BJ (cell line): ENCODE measurements around the gene MCIDAS. TPM values are rescaled to one million over a fixed set of nuclear protein-coding genes. Genes with fewer than 3 reads are reported as not detected.

Experiments used
- CTCF ChIA-PET: fragments of 350-600 bp; formaldehyde crosslinking; extraction: SDS; loops from one replicate; lab custom pipeline; 2021; ENCODE audit warnings: antibody characterized with exemption, inconsistent platforms; lab: Yijun Ruan, JAX
- POLR2A ChIA-PET: fragments of 300-600 bp; sonication (Branson Sonifier 250); formaldehyde crosslinking; extraction: SDS; loops from one replicate; lab custom pipeline; 2021; ENCODE audit warnings: antibody characterized with exemption; lab: Charles Lee
- DNase-seq: peaks from one replicate; pipeline ENCODE4 v3.0.0-alpha.2; 2011; ENCODE audit warnings: low read depth
- H3K27me3 ChIP-seq: 2 replicates; pipeline ENCODE4 v1.6.0; 2011; ENCODE audit warnings: low read length; ENCODE audit not compliant: control insufficient read depth, insufficient read depth
- H3K36me3 ChIP-seq: 2 replicates; pipeline ENCODE4 v1.5.1; 2011; ENCODE audit warnings: low read length; ENCODE audit not compliant: control insufficient read depth, insufficient read depth
- H3K4me3 ChIP-seq: 2 replicates; pipeline ENCODE4 v1.5.1; 2011; ENCODE audit warnings: low read depth, mild to moderate bottlenecking, control low read depth, low read length
- CTCF ChIP-seq: IDR thresholded peaks from 2 replicates; pipeline ENCODE4 v1.5.1; 2011; ENCODE audit warnings: low read depth, mild to moderate bottlenecking, control low read depth, inconsistent platforms, low read length, moderate library complexity; ENCODE audit not compliant: insufficient read depth
- polyA minus RNA-seq: library from RNA; depleted of rRNA, polyadenylated mRNA; stranded (reverse); fragments of >200 nt; gene quantifications from 2 replicates; pipeline ENCODE4 v1.2.3, GENCODE V29; 2011; rRNA and poly(A)+ RNA removed
- polyA plus RNA-seq: library from polyadenylated mRNA; depleted of rRNA; stranded (reverse); fragments of >200 nt; gene quantifications from 2 replicates; pipeline ENCODE4 v1.2.3, GENCODE V29; 2011; rRNA removed

MCIDAS gene
- polyA plus RNA-seq = 0.04 TPM in 1 of 2 replicates, not detected in the other
- not detected in 2 replicates for polyA minus RNA-seq

DNA sequence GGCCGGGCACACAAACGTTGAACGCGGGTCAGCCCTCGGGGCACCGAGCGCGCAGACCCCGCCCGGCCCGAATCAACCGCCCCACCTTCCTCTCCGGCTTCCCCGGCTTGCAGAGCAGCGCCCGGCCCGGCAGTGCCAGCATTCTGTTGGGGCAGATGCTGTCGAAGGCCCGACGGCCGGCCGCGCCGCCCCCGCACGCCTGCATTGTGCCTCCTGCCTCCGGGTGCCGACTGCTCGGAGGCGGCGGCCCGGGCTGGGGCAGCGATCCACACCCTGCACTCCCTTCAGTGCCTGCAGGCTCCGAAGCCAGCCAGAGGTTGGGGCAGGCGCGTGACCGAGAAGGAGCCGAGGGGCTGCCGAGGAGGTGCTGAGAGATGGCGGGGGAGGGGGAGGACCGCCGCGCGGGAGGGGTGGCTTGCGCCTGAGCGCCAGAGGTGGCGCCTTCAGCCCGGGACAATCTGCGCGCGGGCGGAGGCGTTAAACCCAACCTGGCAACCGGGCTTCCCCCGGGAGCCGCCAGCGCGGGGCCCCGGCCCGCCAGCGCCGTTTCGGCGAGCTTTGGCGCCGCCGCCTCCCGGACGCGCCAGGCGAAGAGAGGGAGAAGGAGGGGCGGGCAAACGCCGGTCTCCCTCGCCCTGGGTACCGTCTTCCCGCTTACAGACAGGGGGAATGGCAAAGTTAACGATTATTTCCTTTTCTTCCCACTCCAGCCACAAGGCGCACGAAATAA is at the start of gene MCIDAS:
MCIDAS (minus strand) TSS at position 382 of the 730 bp plus-strand sequence; CDS start at position 205, 177 bp downstream.
- CTCF ChIA-PET = interaction anchor here (0.6 to 1.2 kb wide), 4 partner anchors 8 to 296 kb away, joined by 3 to 5 read pairs (median 3); no protein-coding TSS in a partner anchor
- POLR2A ChIA-PET = no interaction called here
- DNase-seq = no peak
- H3K36me3 ChIP-seq = no peaks in the 10 kb centered on the region
- peaks cover 84% of the 10 kb centered on the region for H3K27me3 ChIP-seq
- H3K4me3 ChIP-seq = peak within 1 kb of the TSS; percentile 12; the same call in 1 of the 2 replicates
- TF ChIP-seq CTCF = peak; percentile 8; the same call in 1 of the 2 replicates

GRCh38 chr5:55276771-55277170 is 49.7 kb upstream of the MCIDAS start:
- CTCF ChIA-PET = interaction anchor here (0.6 kb wide), 2 partner anchors 13 to 1114 kb away, joined by 3 read pairs; no protein-coding TSS in a partner anchor
- POLR2A ChIA-PET = interaction anchor here (0.6 kb wide), 1 partner anchor 1683 kb away, joined by 3 read pairs; no protein-coding TSS in a partner anchor
- no peak for TF ChIP-seq CTCF
- H3K27me3 ChIP-seq = no peaks in the 10 kb centered on the region
- H3K36me3 ChIP-seq = peaks cover 6% of the 10 kb centered on the region
- no peak overlapping the region for H3K4me3 ChIP-seq
- peak; percentile 10 for DNase-seq

- peaks cover 5% of the 10 kb centered on the region; the same call in 1 of the 2 replicates for H3K36me3 ChIP-seq
- CTCF ChIA-PET = interaction anchor here (1.6 kb wide), 1 partner anchor 12 kb away, joined by 8 read pairs; no protein-coding TSS in a partner anchor
- POLR2A ChIA-PET = no interaction called here
- no peak for TF ChIP-seq CTCF
- DNase-seq = no peak
- H3K27me3 ChIP-seq = no peaks in the 10 kb centered on the region
- no peak overlapping the region for H3K4me3 ChIP-seq
These were observed 31.2 kb upstream of the MCIDAS start for GRCh38 chr5:55258339-55258738.

- CTCF ChIA-PET = interaction anchor here (0.6 kb wide), 1 partner anchor 38 kb away, joined by 3 read pairs; no protein-coding TSS in a partner anchor
These were observed 27.7 kb upstream of the MCIDAS start for GRCh38 chr5:55254802-55255201.

More at GRCh38 chr5:55254802-55255201, 27.7 kb upstream of the MCIDAS start:
- TF ChIP-seq CTCF = no peak
- peaks cover 2% of the 10 kb centered on the region; the same call in 1 of the 2 replicates for H3K36me3 ChIP-seq
- DNase-seq = no peak
- no peak overlapping the region for H3K4me3 ChIP-seq
- POLR2A ChIA-PET = no interaction called here
- H3K27me3 ChIP-seq = no peaks in the 10 kb centered on the region
